DMS79 (cell line): Measurements from ENCODE around the gene NDST4.

Experiments used
- DNase-seq: peaks from one replicate; lab custom pipeline; 2025; lab: John Stamatoyannopoulos, UW

The NDST4 gene

GRCh38 chr4:114905017-114905416 lies 208.4 kb downstream of the NDST4 start:
- DNase-seq, result no peak

GRCh38 chr4:114900934-114901333 lies 212.5 kb downstream of the NDST4 start:
- DNase-seq, result no peak

GRCh38 chr4:114890773-114891172 lies 222.6 kb downstream of the NDST4 start:
- no peak for DNase-seq

GRCh38 chr4:114886761-114887160 lies 226.7 kb downstream of the NDST4 start:
- no peak for DNase-seq

GRCh38 chr4:114883641-114884040 lies 229.8 kb downstream of the NDST4 start:
- DNase-seq, result no peak

- no peak for DNase-seq
Measured at GRCh38 chr4:114879916-114880669, 233.3 kb downstream of the NDST4 start.

GRCh38 chr4:114875630-114876029 lies 237.8 kb downstream of the NDST4 start:
- DNase-seq, result no peak

- no peak for DNase-seq
Measured at GRCh38 chr4:114874321-114874720, 239.1 kb downstream of the NDST4 start.

- no peak for DNase-seq
Measured at GRCh38 chr4:114870987-114871386, 242.4 kb downstream of the NDST4 start.

GRCh38 chr4:114866901-114867670 lies 246.3 kb downstream of the NDST4 start:
- no peak for DNase-seq

- DNase-seq, result no peak
Measured at GRCh38 chr4:114864060-114864459, 249.4 kb downstream of the NDST4 start.

GRCh38 chr4:114860786-114861185 lies 252.6 kb downstream of the NDST4 start:
- no peak for DNase-seq

- no peak for DNase-seq
Measured at GRCh38 chr4:114857831-114858230, 255.6 kb downstream of the NDST4 start.

GRCh38 chr4:114839986-114840385 lies 273.4 kb downstream of the NDST4 start:
- DNase-seq, result no peak

- DNase-seq, result no peak
Measured at GRCh38 chr4:114830628-114831027, 282.8 kb downstream of the NDST4 start.

GRCh38 chr4:114827651-114828050 lies 285.8 kb downstream of the NDST4 start:
- no peak for DNase-seq

- DNase-seq, result no peak
Measured at GRCh38 chr4:114815760-114816159, 297.7 kb downstream of the NDST4 start.

- DNase-seq, result no peak
Measured at GRCh38 chr4:114813961-114814360, 299.5 kb downstream of the NDST4 start.

- no peak for DNase-seq
Measured at GRCh38 chr4:114811564-114812301, 301.7 kb downstream of the NDST4 start.

GRCh38 chr4:114807759-114808404 lies 305.5 kb downstream of the NDST4 start:
- no peak for DNase-seq

GRCh38 chr4:114807357-114807756 lies 306.1 kb downstream of the NDST4 start:
- no peak for DNase-seq

GRCh38 chr4:114791976-114792375 lies 321.4 kb downstream of the NDST4 start:
- no peak for DNase-seq
